ENCODE data around the gene TUBA1C. TPM values are rescaled to one million over a fixed set of nuclear protein-coding genes. Genes with fewer than 3 reads are reported as not detected.
"Not testable (repeated sequence)": the region's sequence is repeated elsewhere in the genome, so short reads cannot be mapped to it uniquely, and the experiment has no call there.

Gene TUBA1C
- total and polyA plus RNA-seq, 2 donors (not counting 1 experiment from before 2014, with no cell fraction given) = 164 to 1,111 TPM

GRCh38 chr12:49276304-49277290 is 11.7 kb downstream of the TUBA1C start:
- Histone ChIP-seq H4K20me1 (ENCODE audit: control insufficient read depth, extremely low read depth, insufficient read depth, low read length) (no peaks in the 10 kb centered on the region), H3K27me3 (ENCODE audit: control insufficient read depth, insufficient read depth, low read length) (no peaks in the 10 kb centered on the region), H3K36me3 (ENCODE audit: control insufficient read depth, insufficient read depth, low read length) (peaks cover 10% of the 10 kb centered on the region), H3K27ac (ENCODE audit: insufficient read depth, low read length) (no peak overlapping the region), H3K9me3 (ENCODE audit: control insufficient read depth, insufficient read depth, low read depth, low read length) (no peaks in the 10 kb centered on the region), H2AFZ (ENCODE audit: low read length) (no peak overlapping the region), H3K9ac (ENCODE audit: insufficient read depth, low read length) (no peak overlapping the region), H3K4me1 (ENCODE audit: control insufficient read depth, extremely low read depth, insufficient read depth, low read length) (no peaks in the 10 kb centered on the region), H3K79me2 (ENCODE audit: control insufficient read depth, insufficient read depth, low read length) (no peaks in the 10 kb centered on the region), H3K4me2 (ENCODE audit: extremely low read depth, insufficient read depth, low read length) (no peak overlapping the region), H3K4me3 (replicated peaks in 1 of 4; ENCODE audit: control extremely low read depth in 1 of 4, insufficient read depth in 1 of 4, low read depth in 3 of 4, low read length in 4 of 4) (no peak overlapping the region)
- no peak for DNase-seq (ENCODE audit: low read depth in 2 of 2)
- TF ChIP-seq, protein P1, sequence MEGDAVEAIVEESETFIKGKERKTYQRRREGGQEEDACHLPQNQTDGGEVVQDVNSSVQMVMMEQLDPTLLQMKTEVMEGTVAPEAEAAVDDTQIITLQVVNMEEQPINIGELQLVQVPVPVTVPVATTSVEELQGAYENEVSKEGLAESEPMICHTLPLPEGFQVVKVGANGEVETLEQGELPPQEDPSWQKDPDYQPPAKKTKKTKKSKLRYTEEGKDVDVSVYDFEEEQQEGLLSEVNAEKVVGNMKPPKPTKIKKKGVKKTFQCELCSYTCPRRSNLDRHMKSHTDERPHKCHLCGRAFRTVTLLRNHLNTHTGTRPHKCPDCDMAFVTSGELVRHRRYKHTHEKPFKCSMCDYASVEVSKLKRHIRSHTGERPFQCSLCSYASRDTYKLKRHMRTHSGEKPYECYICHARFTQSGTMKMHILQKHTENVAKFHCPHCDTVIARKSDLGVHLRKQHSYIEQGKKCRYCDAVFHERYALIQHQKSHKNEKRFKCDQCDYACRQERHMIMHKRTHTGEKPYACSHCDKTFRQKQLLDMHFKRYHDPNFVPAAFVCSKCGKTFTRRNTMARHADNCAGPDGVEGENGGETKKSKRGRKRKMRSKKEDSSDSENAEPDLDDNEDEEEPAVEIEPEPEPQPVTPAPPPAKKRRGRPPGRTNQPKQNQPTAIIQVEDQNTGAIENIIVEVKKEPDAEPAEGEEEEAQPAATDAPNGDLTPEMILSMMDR (conservative IDR thresholded peaks at IDR 0.05 in 1 of 2, IDR thresholded peaks at IDR 0.05 in 1 of 2; ENCODE audit: low read depth in 1 of 2, low read length in 2 of 2) = no peak
- no peak for TF ChIP-seq EZH2 (IDR thresholded peaks at IDR 0.05; ENCODE audit: low read length, missing control alignments)

DNA sequence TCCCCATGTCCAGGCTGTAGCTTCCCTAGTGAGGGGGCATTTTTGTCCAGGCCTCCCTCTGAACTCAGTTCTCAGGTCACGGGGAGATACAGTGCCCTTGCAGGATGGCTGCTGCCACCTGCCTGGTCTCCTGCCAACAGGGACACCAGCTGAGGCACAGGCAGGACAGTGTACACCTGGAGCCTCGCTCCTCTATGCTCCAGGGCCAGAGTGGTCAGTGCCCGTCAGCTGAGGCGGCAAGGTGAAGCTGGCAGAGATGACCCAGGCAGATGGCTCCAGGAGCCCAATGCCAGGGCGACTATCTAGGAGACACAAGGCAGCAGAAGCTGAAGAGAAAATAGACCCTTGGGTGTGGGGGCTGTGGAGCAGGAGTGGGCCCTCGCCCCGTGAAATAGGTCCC is 12.6 kb downstream of the TUBA1C start:
- Histone ChIP-seq H3K27ac (ENCODE audit: insufficient read depth, low read length) (no peak overlapping the region), H2AFZ (ENCODE audit: low read length) (no peak overlapping the region), H3K4me3 (replicated peaks in 1 of 4; ENCODE audit: control extremely low read depth in 1 of 4, insufficient read depth in 1 of 4, low read depth in 3 of 4, low read length in 4 of 4) (no peak overlapping the region), H3K79me2 (ENCODE audit: control insufficient read depth, insufficient read depth, low read length) (no peaks in the 10 kb centered on the region), H3K9ac (ENCODE audit: insufficient read depth, low read length) (no peak overlapping the region), H3K9me3 (ENCODE audit: control insufficient read depth, insufficient read depth, low read depth, low read length) (no peaks in the 10 kb centered on the region), H3K27me3 (ENCODE audit: control insufficient read depth, insufficient read depth, low read length) (no peaks in the 10 kb centered on the region), H4K20me1 (ENCODE audit: control insufficient read depth, extremely low read depth, insufficient read depth, low read length) (no peaks in the 10 kb centered on the region), H3K4me2 (ENCODE audit: extremely low read depth, insufficient read depth, low read length) (no peak overlapping the region), H3K4me1 (ENCODE audit: control insufficient read depth, extremely low read depth, insufficient read depth, low read length) (no peaks in the 10 kb centered on the region), H3K36me3 (ENCODE audit: control insufficient read depth, insufficient read depth, low read length) (peaks cover 8% of the 10 kb centered on the region)
- TF ChIP-seq, protein P1 (conservative IDR thresholded peaks at IDR 0.05 in 1 of 2, IDR thresholded peaks at IDR 0.05 in 1 of 2; ENCODE audit: low read depth in 1 of 2, low read length in 2 of 2) = no peak
- TF ChIP-seq EZH2 (IDR thresholded peaks at IDR 0.05; ENCODE audit: low read length, missing control alignments) = no peak
- DNase-seq (ENCODE audit: low read depth in 2 of 2) = no peak

GRCh38 chr12:49279706-49280159 is 14.9 kb downstream of the TUBA1C start:
- no peak overlapping the region for H3K9ac ChIP-seq (ENCODE audit: insufficient read depth, low read length)
- TF ChIP-seq, protein P1 (conservative IDR thresholded peaks at IDR 0.05 in 1 of 2, IDR thresholded peaks at IDR 0.05 in 1 of 2; ENCODE audit: low read depth in 1 of 2, low read length in 2 of 2) = no peak
- TF ChIP-seq EZH2 (IDR thresholded peaks at IDR 0.05; ENCODE audit: low read length, missing control alignments) = no peak
- H3K4me1 ChIP-seq (ENCODE audit: control insufficient read depth, extremely low read depth, insufficient read depth, low read length) = no peaks in the 10 kb centered on the region
- H3K4me2 ChIP-seq (ENCODE audit: extremely low read depth, insufficient read depth, low read length) = no peak overlapping the region
- no peaks in the 10 kb centered on the region for H3K79me2 ChIP-seq (ENCODE audit: control insufficient read depth, insufficient read depth, low read length)
- no peaks in the 10 kb centered on the region for H3K27me3 ChIP-seq (ENCODE audit: control insufficient read depth, insufficient read depth, low read length)
- peak in 1 of 2 donors; percentile 62 for DNase-seq (ENCODE audit: low read depth in 2 of 2)
- no peak overlapping the region for H3K4me3 ChIP-seq (replicated peaks in 1 of 4; ENCODE audit: control extremely low read depth in 1 of 4, insufficient read depth in 1 of 4, low read depth in 3 of 4, low read length in 4 of 4)
- no peaks in the 10 kb centered on the region for H4K20me1 ChIP-seq (ENCODE audit: control insufficient read depth, extremely low read depth, insufficient read depth, low read length)
- H3K36me3 ChIP-seq (ENCODE audit: control insufficient read depth, insufficient read depth, low read length) = no peaks in the 10 kb centered on the region
- H3K27ac ChIP-seq (ENCODE audit: insufficient read depth, low read length) = no peak overlapping the region
- H2AFZ ChIP-seq (ENCODE audit: low read length) = no peak overlapping the region
- H3K9me3 ChIP-seq (ENCODE audit: control insufficient read depth, insufficient read depth, low read depth, low read length) = no peaks in the 10 kb centered on the region

DNA sequence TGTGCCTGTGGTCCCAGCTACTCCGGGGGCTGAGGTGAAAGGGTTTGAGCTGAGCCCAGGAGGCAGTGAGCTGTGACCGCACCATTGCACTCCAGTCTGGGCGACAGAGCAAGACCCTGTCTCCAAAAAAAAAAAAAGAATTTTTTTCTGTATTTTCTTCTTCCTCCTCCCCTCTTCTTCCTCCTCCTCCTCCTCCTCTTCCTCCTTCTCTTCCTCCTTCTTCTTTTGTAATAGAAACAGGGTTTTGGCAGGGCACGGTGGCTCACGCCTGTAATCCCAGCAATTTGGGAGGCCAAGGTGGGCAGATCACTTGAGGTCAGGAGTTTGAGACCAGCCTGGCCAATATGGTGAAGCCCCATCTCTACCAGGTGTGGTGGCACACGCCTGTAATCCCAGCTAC is 15.7 kb downstream of the TUBA1C start:
- not testable (repeated sequence) for H3K27me3 ChIP-seq (ENCODE audit: control insufficient read depth, insufficient read depth, low read length); H3K36me3 ChIP-seq (ENCODE audit: control insufficient read depth, insufficient read depth, low read length); H3K4me2 ChIP-seq (ENCODE audit: extremely low read depth, insufficient read depth, low read length); H3K4me3 ChIP-seq (replicated peaks in 1 of 4; ENCODE audit: control extremely low read depth in 1 of 4, insufficient read depth in 1 of 4, low read depth in 3 of 4, low read length in 4 of 4); H3K27ac ChIP-seq (ENCODE audit: insufficient read depth, low read length); H3K4me1 ChIP-seq (ENCODE audit: control insufficient read depth, extremely low read depth, insufficient read depth, low read length); H4K20me1 ChIP-seq (ENCODE audit: control insufficient read depth, extremely low read depth, insufficient read depth, low read length); H3K9ac ChIP-seq (ENCODE audit: insufficient read depth, low read length); DNase-seq (ENCODE audit: low read depth in 2 of 2); H2AFZ ChIP-seq (ENCODE audit: low read length); H3K9me3 ChIP-seq (ENCODE audit: control insufficient read depth, insufficient read depth, low read depth, low read length); H3K79me2 ChIP-seq (ENCODE audit: control insufficient read depth, insufficient read depth, low read length)

Data from fibroblast of lung (primary cell).